ENCODE data around the gene SCRN2.

SCRN2 gene

GRCh38 chr17:47872019-47872650, 31.1 kb upstream of the SCRN2 start:
- no peak for DNase-seq (ENCODE audit: low read depth)

- no peak for DNase-seq (ENCODE audit: low read depth)
These were observed 30.0 kb upstream of the SCRN2 start for GRCh38 chr17:47871048-47871447.

GRCh38 chr17:47870056-47870455, 29.0 kb upstream of the SCRN2 start:
- DNase-seq (ENCODE audit: low read depth), result no peak

- no peak for DNase-seq (ENCODE audit: low read depth)
These were observed 28.0 kb upstream of the SCRN2 start for GRCh38 chr17:47869114-47869513.

DNA sequence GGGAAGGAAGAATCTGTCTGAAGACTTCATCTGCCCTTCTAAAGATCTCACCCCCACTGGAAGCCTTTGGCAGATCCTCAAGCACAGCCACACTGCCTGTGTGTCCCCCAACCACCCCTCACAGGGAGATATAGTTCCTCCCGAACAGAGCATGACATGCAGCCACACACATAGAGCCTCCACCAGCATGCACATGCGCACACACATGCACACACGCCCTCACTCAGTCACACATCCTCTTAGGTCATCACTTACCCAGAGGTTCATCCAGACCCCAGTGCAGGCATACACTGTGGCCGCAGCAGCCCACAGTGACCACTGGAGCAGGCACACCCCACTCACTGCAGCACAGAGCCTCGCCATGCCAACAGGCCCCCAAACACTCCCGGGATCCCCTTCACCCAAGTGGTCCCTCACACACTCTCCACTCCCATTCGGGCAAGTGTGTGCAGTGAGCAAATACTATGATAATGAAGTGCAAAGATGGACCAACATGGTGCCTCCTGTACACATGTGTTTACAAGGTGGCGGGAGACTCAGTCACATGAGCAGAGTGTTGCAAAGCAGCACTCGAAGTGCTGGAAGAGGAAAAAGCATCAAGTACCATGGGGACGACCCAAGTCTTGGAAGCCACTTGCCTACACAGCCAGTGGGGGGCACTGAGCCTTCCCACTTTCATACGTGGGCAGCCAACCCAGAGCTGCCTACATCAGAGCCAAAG, 26.9 kb upstream of the SCRN2 start:
- DNase-seq (ENCODE audit: low read depth), result no peak

- no peak for DNase-seq (ENCODE audit: low read depth)
These were observed 25.9 kb upstream of the SCRN2 start for GRCh38 chr17:47866941-47867340.

DNA sequence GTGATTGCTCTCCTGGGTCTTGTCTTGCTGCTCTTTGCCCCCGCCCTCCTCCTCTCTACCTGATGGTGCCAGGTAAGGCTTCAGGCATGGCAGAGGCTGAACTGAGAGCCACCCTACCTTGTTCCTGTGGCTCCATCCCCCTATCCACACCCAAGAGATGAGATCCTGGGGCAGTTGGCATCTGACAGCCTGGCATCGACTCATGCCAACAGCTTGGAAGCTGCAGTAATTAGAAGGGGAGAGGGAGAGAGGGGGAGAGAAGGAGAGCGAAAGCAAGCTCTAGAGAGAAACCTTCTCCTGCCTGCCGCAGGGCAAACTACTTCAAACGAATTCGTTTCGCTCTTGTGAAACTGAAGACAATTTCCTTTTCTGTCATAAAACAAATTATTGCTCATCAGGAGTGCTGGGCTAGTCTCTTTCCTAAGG, 23.7 kb upstream of the SCRN2 start:
- DNase-seq (ENCODE audit: low read depth), result no peak

- no peak for DNase-seq (ENCODE audit: low read depth)
These were observed 21.8 kb upstream of the SCRN2 start for GRCh38 chr17:47862621-47863440.

DNA sequence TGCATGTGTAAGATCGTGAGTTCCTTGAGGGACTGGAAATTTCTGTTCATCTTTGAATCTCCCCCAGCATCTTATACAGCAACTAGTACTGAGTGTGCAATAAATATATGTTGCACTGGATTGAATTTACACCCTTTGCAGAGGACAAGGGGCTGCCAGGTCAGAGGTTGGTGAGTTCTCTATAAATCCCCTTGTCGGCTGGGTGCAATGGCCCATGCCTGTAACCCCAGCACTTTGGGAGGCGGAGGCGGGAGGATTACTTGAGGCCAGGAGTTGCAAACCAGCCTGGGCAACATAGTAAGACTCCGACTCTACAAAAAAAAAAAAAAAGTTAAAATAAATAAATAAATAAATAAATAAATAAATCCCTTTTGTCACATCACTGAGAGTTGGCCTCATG, 19.3 kb upstream of the SCRN2 start:
- no peak for DNase-seq (ENCODE audit: low read depth)

GRCh38 chr17:47857551-47858455, 16.7 kb upstream of the SCRN2 start:
- DNase-seq (ENCODE audit: low read depth), result no peak

- DNase-seq (ENCODE audit: low read depth), result no peak
These were observed 15.8 kb upstream of the SCRN2 start for GRCh38 chr17:47856830-47857229.

DNA sequence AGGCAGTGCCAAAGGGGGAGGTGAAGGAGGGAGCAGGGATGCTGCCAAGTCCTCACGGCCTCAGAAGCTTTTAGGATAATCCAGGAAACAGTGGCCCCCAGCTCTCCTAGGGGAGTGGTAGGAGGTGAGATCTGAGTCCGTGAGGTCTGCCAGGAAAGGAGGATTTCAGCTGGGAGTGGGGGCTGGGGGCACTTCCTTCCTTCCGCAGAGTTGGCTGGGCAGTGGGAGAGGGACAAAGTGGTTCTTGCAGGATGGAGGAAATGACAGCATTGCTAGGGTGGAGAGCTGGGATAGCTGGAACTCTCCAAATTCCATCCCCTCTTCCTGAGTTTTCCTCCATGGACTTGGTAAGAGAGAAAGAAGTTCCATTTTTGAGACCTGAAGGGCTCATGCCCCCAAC, 14.7 kb upstream of the SCRN2 start:
- DNase-seq (ENCODE audit: low read depth), result no peak

- DNase-seq (ENCODE audit: low read depth), result no peak
These were observed 12.5 kb upstream of the SCRN2 start for GRCh38 chr17:47853616-47854015.

DNA sequence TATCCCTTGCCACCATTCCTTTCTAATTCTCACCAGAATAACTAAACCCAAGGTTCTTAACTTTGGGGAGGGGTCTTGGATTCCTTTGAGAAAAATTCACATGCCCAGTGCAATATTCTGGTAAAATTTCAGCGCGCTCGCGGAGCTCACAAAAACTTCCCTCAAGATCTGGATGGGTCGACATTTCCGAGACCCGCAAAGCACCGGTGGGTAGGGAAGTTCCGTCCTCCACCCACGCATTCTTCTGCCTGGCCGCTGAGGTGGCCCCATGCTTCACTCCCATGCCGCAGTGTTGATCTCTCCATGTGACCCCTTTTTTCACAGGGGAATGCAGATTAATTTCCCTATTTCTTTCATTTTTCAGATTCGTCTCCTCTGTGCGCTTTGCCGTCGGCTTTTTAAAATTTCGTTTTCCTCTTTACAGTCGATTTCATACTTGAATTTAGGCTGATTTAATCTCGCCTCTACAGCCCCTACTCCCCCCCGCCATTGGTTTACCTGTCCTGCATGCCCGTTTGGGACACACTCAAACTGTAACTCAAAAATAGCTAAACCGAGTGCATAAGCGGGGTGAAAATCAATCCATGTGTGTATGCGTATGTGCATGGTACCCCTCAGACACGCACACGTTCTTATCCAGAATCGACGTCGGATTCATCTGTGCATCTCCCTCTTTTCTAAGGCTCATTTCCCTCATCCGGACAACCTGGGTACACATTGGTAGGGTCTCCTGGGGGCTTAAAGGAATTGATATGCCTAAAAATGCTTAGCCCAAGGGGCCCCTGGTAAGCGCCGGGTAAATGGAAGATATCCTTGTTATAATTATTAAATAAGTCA, 11.3 kb upstream of the SCRN2 start:
- no peak for DNase-seq (ENCODE audit: low read depth)

GRCh38 chr17:47851764-47852112, 10.7 kb upstream of the SCRN2 start:
- DNase-seq (ENCODE audit: low read depth), result no peak

DNA sequence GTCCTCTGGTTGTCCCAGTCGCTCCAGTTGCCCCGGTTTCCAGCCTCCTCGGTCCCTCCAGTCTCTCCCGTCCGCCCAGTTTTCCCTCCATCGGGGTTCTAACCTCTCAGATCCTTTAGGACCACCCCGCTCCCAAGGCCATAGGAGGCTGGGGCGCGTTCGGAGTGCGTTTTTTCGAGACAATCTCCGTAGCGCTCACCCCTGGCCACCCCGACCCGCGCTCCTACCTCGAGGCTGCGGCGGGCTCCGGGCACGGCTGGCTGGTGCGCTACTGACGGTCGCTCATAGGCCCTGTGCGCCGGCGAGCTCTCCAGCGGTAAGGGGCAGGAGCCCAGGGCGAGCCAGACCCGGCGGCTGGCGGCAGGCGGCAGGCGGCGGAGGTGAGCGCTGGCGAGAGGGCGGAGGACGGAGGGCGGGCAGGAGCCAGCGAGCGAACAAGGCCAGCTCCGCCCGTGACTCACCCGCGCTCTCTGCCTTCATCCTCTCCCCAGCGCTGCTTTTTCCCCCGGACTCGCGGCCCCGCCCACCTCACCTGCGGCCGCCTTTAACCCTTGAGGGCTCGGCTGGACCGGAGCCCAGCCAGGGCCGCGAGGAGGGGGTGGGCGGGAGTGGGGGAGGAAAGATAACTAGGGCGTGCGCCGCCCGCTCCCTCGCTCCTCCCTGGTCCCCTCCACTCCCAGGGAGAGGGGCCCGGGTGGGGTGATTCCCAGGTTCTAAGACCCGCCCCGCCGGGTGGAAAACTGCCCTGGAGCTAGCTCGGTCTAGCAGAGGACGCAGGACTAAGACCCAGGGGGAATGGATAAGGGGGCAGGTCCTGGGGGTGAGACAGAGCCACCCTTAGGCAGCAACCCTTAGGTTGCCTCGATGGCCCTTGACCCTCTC, 9.9 kb upstream of the SCRN2 start, which contains the start of gene SP6:
SP6 (minus strand) TSS at position 472 of the 882 bp plus-strand sequence. CDS start 2,734 bp downstream, outside the sequence.
- DNase-seq (ENCODE audit: low read depth), result peak; percentile 57

DNA sequence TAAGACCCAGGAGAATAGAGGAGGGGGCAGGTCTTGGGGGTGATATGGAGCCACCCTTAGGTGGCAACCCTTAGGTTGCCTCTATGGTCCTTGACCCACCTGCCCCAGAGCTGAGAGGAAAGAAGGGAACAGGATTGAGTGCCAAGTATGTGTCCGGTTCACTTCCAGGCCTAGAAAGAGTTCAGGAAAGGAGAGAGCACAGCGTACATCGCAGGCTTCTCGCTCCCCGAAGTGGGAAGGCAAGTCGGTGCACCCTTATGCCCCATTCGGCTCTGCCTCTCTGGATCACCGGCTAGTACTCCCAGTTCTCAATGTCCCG, 9.3 kb upstream of the SCRN2 start:
- DNase-seq (ENCODE audit: low read depth), result no peak

DNA sequence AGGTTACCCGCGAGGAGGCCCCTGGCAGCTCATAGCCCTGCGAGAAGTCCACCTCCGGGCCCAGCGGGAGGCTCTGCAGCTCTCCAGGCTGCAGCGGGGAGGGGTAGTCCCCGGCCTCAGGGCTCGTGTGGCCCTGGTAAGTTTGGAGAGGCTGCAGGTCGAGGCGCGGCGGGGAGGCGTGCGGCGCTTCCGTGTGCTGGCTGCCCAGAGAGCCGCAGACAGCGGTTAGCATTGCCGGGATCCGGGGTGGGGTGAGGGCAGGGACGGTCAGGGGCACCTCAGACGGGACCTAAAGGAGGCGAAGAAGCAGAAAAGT, 7.1 kb upstream of the SCRN2 start:
- DNase-seq (ENCODE audit: low read depth), result no peak

- no peak for DNase-seq (ENCODE audit: low read depth)
These were observed 6.5 kb upstream of the SCRN2 start for GRCh38 chr17:47847341-47848197.

Measured in activated T-cell treated with anti-CD3 and anti-CD28 coated beads for 24 hours (primary cell).